H1 (cell line): ENCODE results near the gene TINAGL1.
"Not testable (repeated sequence)": the region's sequence is repeated elsewhere in the genome, so short reads cannot be mapped to it uniquely, and the experiment has no call there.

Experiments
- CHD2 ChIP-seq: IDR thresholded peaks from 2 replicates; pipeline ENCODE4 v1.6.1; 2012; ENCODE audit warnings: low read length, improper control_type of control experiment
- CTCF ChIP-seq, 3 experiments: IDR thresholded peaks; 1 replicate in 2 of 3; 2 replicates in 1 of 3; pipeline versions ENCODE4 v1.5.1 to v1.6.1; 2011; ENCODE audit warnings: low read length in 3 of 3, mild to moderate bottlenecking in 3 of 3, inconsistent platforms in 2 of 3, low read depth in 1 of 3, moderate library complexity in 1 of 3; ENCODE audit not compliant: insufficient read depth in 1 of 3; ENCODE audit errors: control extremely low read depth in 1 of 3
- RAD21 ChIP-seq, 2 experiments: IDR thresholded peaks in 1 of 2; conservative IDR thresholded peaks in 1 of 2; 2 replicates each; pipeline ENCODE4 v1.6.1; 2011; ENCODE audit warnings: low read depth in 2 of 2, low read length in 2 of 2, improper control_type of control experiment in 1 of 2, inconsistent platforms in 1 of 2, mild to moderate bottlenecking in 1 of 2, moderate library complexity in 1 of 2

- not testable (repeated sequence) for TF ChIP-seq CTCF (IDR thresholded peaks at IDR 0.05; ENCODE audit: control extremely low read depth in 1 of 3, insufficient read depth in 1 of 3, low read depth in 1 of 3, low read length in 3 of 3); CHD2; RAD21 (IDR thresholded peaks at IDR 0.05 in 1 of 2, conservative IDR thresholded peaks at IDR 0.05 in 1 of 2; ENCODE audit: low read depth in 2 of 2, low read length in 2 of 2)
Measured at GRCh38 chr1:31587328-31587699, 11.0 kb downstream of the TINAGL1 start.
